WTC11 (cell line): ENCODE data around the gene BAIAP3.

Experiments used
- CREB1 ChIP-seq: sonication (generic); formaldehyde crosslinking; IDR thresholded peaks from 2 replicates; pipeline ENCODE4 v1.8.0; 2023; ENCODE audit warnings: mild to moderate bottlenecking, missing genetic modification reagents
- CTCF ChIP-seq: fragments of 200-600 bp; IDR thresholded peaks from 2 replicates; pipeline ENCODE4 v1.8.0; 2022; ENCODE audit warnings: antibody characterized with exemption
- ESRRA ChIP-seq: sonication (generic); formaldehyde crosslinking; IDR thresholded peaks from 2 replicates; pipeline ENCODE4 v1.8.1; 2022; ENCODE audit warnings: mild to moderate bottlenecking, missing genetic modification reagents, borderline replicate concordance
- FOXJ3 ChIP-seq: sonication (generic); formaldehyde crosslinking; IDR thresholded peaks from 2 replicates; pipeline ENCODE4 v1.9.0; 2021; ENCODE audit warnings: missing genetic modification reagents, mild to moderate bottlenecking, borderline replicate concordance
- SMAD3 ChIP-seq: sonication (generic); formaldehyde crosslinking; IDR thresholded peaks from 2 replicates; pipeline ENCODE4 v1.8.0; 2022; ENCODE audit warnings: missing genetic modification reagents, mild to moderate bottlenecking, borderline replicate concordance
- USF2 ChIP-seq: sonication (generic); formaldehyde crosslinking; IDR thresholded peaks from 2 replicates; pipeline ENCODE4 v1.8.1; 2023; ENCODE audit warnings: mild to moderate bottlenecking, missing genetic modification reagents, moderate library complexity
- ZNF281 ChIP-seq: sonication (generic); formaldehyde crosslinking; IDR thresholded peaks from 2 replicates; pipeline ENCODE4 v1.8.0; 2023; ENCODE audit warnings: mild to moderate bottlenecking, missing genetic modification reagents
- ZNF317 ChIP-seq: sonication (generic); formaldehyde crosslinking; IDR thresholded peaks from 2 replicates; pipeline ENCODE4 v1.8.1; 2023; ENCODE audit warnings: low read depth, mild to moderate bottlenecking, moderate library complexity, missing genetic modification reagents, borderline replicate concordance
- TF ChIP-seq, protein P1 (sequence below): fragments of 250-450 bp; sonication (Bioruptor Pico); IDR thresholded peaks from 2 replicates; pipeline ENCODE4 v1.8.0; 2021; ENCODE audit warnings: mild to moderate bottlenecking
- TF ChIP-seq, protein P2 (sequence below): sonication (generic); formaldehyde crosslinking; IDR thresholded peaks from 2 replicates; pipeline ENCODE4 v1.8.0; 2022; ENCODE audit warnings: mild to moderate bottlenecking, missing genetic modification reagents

- TF ChIP-seq CTCF (no peak), ESRRA (CRISPR knock-in tag) (no peak), ZNF317 (no peak), USF2 (CRISPR knock-in tag) (no peak), FOXJ3 (no peak), SMAD3 (CRISPR knock-in tag) (no peak), ZNF281 (no peak), CREB1 (CRISPR knock-in tag) (no peak)
- TF ChIP-seq, protein P1, sequence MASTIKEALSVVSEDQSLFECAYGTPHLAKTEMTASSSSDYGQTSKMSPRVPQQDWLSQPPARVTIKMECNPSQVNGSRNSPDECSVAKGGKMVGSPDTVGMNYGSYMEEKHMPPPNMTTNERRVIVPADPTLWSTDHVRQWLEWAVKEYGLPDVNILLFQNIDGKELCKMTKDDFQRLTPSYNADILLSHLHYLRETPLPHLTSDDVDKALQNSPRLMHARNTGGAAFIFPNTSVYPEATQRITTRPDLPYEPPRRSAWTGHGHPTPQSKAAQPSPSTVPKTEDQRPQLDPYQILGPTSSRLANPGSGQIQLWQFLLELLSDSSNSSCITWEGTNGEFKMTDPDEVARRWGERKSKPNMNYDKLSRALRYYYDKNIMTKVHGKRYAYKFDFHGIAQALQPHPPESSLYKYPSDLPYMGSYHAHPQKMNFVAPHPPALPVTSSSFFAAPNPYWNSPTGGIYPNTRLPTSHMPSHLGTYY (CRISPR knock-in tag), result no peak
- TF ChIP-seq, protein P2, sequence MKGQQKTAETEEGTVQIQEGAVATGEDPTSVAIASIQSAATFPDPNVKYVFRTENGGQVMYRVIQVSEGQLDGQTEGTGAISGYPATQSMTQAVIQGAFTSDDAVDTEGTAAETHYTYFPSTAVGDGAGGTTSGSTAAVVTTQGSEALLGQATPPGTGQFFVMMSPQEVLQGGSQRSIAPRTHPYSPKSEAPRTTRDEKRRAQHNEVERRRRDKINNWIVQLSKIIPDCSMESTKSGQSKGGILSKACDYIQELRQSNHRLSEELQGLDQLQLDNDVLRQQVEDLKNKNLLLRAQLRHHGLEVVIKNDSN (CRISPR knock-in tag), result no peak
Observed at GRCh38 chr16:1330931-1331711, 2.3 kb upstream of the BAIAP3 start.
